ENCODE data around the gene VAT1L. TPM values are rescaled to one million over a fixed set of nuclear protein-coding genes. Genes with fewer than 3 reads are reported as not detected.

VAT1L gene
- total and polyA plus RNA-seq, 10 of the 15 experiments (the other 5 are each of a cell fraction or from before 2014, with no cell fraction given) = 0.06 to 0.18 (median 0.10) TPM; not detected in 5

- BruUV-seq (replicated peaks) = no TSS peak
- Histone ChIP-seq H3K9me3 (replicated peaks; ENCODE audit: control insufficient read depth, insufficient read depth, low read length) (no peaks in the 10 kb centered on the region), H3K36me3 (ENCODE audit: control insufficient read depth in 2 of 2, insufficient read depth in 2 of 2, low read length in 1 of 2) (no peaks in the 10 kb centered on the region), H3K27me3 (replicated peaks in 1 of 2; ENCODE audit: control insufficient read depth in 2 of 2, insufficient read depth in 2 of 2, low read length in 1 of 2) (no peaks in the 10 kb centered on the region), H4K20me1 (ENCODE audit: control insufficient read depth, insufficient read depth) (no peaks in the 10 kb centered on the region), H2AFZ (ENCODE audit: control insufficient read depth, low read depth, low read length) (no peak overlapping the region), H3K4me2 (ENCODE audit: control insufficient read depth, insufficient read depth) (no peak overlapping the region), H3K9ac (ENCODE audit: control insufficient read depth, insufficient read depth, low read length) (no peak overlapping the region), H3K79me2 (ENCODE audit: control insufficient read depth, insufficient read depth, low read length) (no peaks in the 10 kb centered on the region), H3K4me3 (no peak overlapping the region), H3K27ac (ENCODE audit: control insufficient read depth, insufficient read depth) (no peak overlapping the region), H3K4me1 (ENCODE audit: control insufficient read depth, insufficient read depth, low read length) (no peaks in the 10 kb centered on the region)
- in situ Hi-C loops (cut with MboI) (no loop called here), intact Hi-C loops (cut with micrococcal nuclease; ENCODE audit: unreplicated experiment) (no loop called here)
- FAIRE-seq (no peak), ATAC-seq (no peak), DNase-seq (ENCODE audit: low read depth, low spot score) (no peak)
- SMC1A ChIA-PET (ENCODE audit: uncharacterized antibody, unreplicated experiment) = no interaction called here
- RAD21 ChIA-PET (ENCODE audit: unreplicated experiment) = no interaction called here
- TF ChIP-seq MXI1 (IDR thresholded peaks at IDR 0.05; ENCODE audit: low read depth, low read length) (no peak), POU2F2 (IDR thresholded peaks at IDR 0.05; ENCODE audit: borderline replicate concordance, low read depth, low read length) (no peak), FOXM1 (IDR thresholded peaks at IDR 0.05; ENCODE audit: low read depth, low read length) (no peak), SMAD1 (IDR thresholded peaks at IDR 0.05; ENCODE audit: low read depth, partially characterized antibody) (no peak), JUNB (IDR thresholded peaks at IDR 0.05) (no peak), MTA2 (IDR thresholded peaks at IDR 0.05; ENCODE audit: low read depth) (no peak), IRF4 (IDR thresholded peaks at IDR 0.05; ENCODE audit: low read depth, low read length) (no peak), CUX1 (IDR thresholded peaks at IDR 0.05; ENCODE audit: insufficient replicate concordance, low read depth, low read length) (no peak), SPI1 (IDR thresholded peaks at IDR 0.05; ENCODE audit: borderline replicate concordance, insufficient read depth, low read depth, low read length) (no peak), EGR1 (IDR thresholded peaks at IDR 0.05; ENCODE audit: borderline replicate concordance in 1 of 2, low read depth in 2 of 2, low read length in 2 of 2) (no peak), WRNIP1 (IDR thresholded peaks at IDR 0.05; ENCODE audit: borderline replicate concordance, low read depth, low read length) (no peak), ASH2L (IDR thresholded peaks at IDR 0.05; ENCODE audit: borderline replicate concordance, low read depth) (no peak)
- POLR2A ChIA-PET = no interaction called here
- CTCF ChIA-PET = no interaction called here
- 15% methylated on average over 3 of the region's 3 CpGs for WGBS (ENCODE audit: insufficient coverage, insufficient replicate concordance, low lambda C conversion rate, missing lambda C conversion rate)
Observed at GRCh38 chr16:77759821-77760220, 28.5 kb upstream of the VAT1L start.
